ENCODE data around the gene FCSK. TPM values are rescaled to one million over a fixed set of nuclear protein-coding genes. Genes with fewer than 3 reads are reported as not detected.

The FCSK gene
- total and polyA plus RNA-seq, 4 experiments from 2014 or later, result 7.4 to 42.8 (median 26.3) TPM

GRCh38 chr16:70421473-70422311 lies 32.7 kb upstream of the FCSK start:
- DNase-seq, result no peak
- Mint-ChIP-seq H3K36me3 (peaks cover 0 to 5% of the 10 kb centered on the region in 2 donors), H3K4me3 (no peak overlapping the region), H3K9me3 (no peaks in the 10 kb centered on the region), H3K27ac (peak overlapping the region in 3 of 7 donors; percentile 36 to 68 (median 60)), H3K27me3 (no peaks in the 10 kb centered on the region), H3K4me1 (peaks cover 14 to 48% (median 39%) of the 10 kb centered on the region in 4 donors)
- intact Hi-C loops (cut with micrococcal nuclease), result no loop called here
- H3K27ac ChIP-seq (ENCODE audit: low read depth, low read length), result no peak overlapping the region
- H3K4me3 ChIP-seq (ENCODE audit: low read length in 2 of 2), result no peak overlapping the region
- H3K4me1 ChIP-seq (ENCODE audit: insufficient read depth, low read length), result peaks cover 49% of the 10 kb centered on the region
- ChIA-PET CTCF (ENCODE audit: partially characterized antibody) (interaction anchor here (1.2 kb wide), 1 partner anchor 39 kb away, joined by 3 read pairs; no protein-coding TSS in a partner anchor), POLR2A (ENCODE audit: partially characterized antibody) (interaction anchor here (1.3 kb wide), 1 partner anchor 8 kb away, joined by 4 read pairs; no protein-coding TSS in a partner anchor)
- no peaks in the 10 kb centered on the region for H3K36me3 ChIP-seq (ENCODE audit: insufficient read depth, low read length)
- no peaks in the 10 kb centered on the region for H3K27me3 ChIP-seq (ENCODE audit: insufficient read depth, low read length)
- H3K9me3 ChIP-seq (ENCODE audit: control insufficient read depth in 1 of 2, low read length in 2 of 2), result no peaks in the 10 kb centered on the region

GRCh38 chr16:70422543-70422942 lies 31.9 kb upstream of the FCSK start:
- H3K36me3 ChIP-seq (ENCODE audit: insufficient read depth, low read length), result no peaks in the 10 kb centered on the region
- H3K36me3 Mint-ChIP-seq, result peaks cover 0 to 5% of the 10 kb centered on the region in 2 donors
- peaks cover 45% of the 10 kb centered on the region for H3K4me1 ChIP-seq (ENCODE audit: insufficient read depth, low read length)
- no peaks in the 10 kb centered on the region for H3K27me3 ChIP-seq (ENCODE audit: insufficient read depth, low read length)
- no peak overlapping the region for H3K4me3 ChIP-seq (ENCODE audit: low read length in 2 of 2)
- H3K4me1 Mint-ChIP-seq, result peaks cover 16 to 51% (median 39%) of the 10 kb centered on the region in 4 donors
- H3K9me3 Mint-ChIP-seq, result no peaks in the 10 kb centered on the region
- DNase-seq, result no peak
- ChIA-PET CTCF (ENCODE audit: partially characterized antibody) (interaction anchor here (1.2 kb wide), 1 partner anchor 38 kb away, joined by 3 read pairs; no protein-coding TSS in a partner anchor), POLR2A (ENCODE audit: partially characterized antibody) (no interaction called here)
- peak overlapping the region in 2 of 7 donors; percentile 27 to 34 for H3K27ac Mint-ChIP-seq
- H3K27me3 Mint-ChIP-seq, result no peaks in the 10 kb centered on the region
- intact Hi-C loops (cut with micrococcal nuclease), result no loop called here
- no peak overlapping the region for H3K4me3 Mint-ChIP-seq
- no peaks in the 10 kb centered on the region for H3K9me3 ChIP-seq (ENCODE audit: control insufficient read depth in 1 of 2, low read length in 2 of 2)
- H3K27ac ChIP-seq (ENCODE audit: low read depth, low read length), result no peak overlapping the region

- ChIA-PET POLR2A (ENCODE audit: partially characterized antibody) (interaction anchor here (1.2 kb wide), 1 partner anchor 11 kb away, joined by 4 read pairs; the partner anchor contains the start of gene ST3GAL2), CTCF (ENCODE audit: partially characterized antibody) (no interaction called here)
- Mint-ChIP-seq H3K4me1 (peaks cover 28 to 53% (median 40%) of the 10 kb centered on the region in 4 donors), H3K9me3 (no peaks in the 10 kb centered on the region), H3K27me3 (no peaks in the 10 kb centered on the region), H3K27ac (peak overlapping the region in 3 of 7 donors; percentile 34 to 57 (median 51)), H3K4me3 (peak overlapping the region in 2 of 8 donors; percentile 5 to 26), H3K36me3 (peaks cover 0 to 5% of the 10 kb centered on the region in 2 donors)
- no peak overlapping the region for H3K4me3 ChIP-seq (ENCODE audit: low read length in 2 of 2)
- intact Hi-C loops (cut with micrococcal nuclease), result no loop called here
- peaks cover 42% of the 10 kb centered on the region for H3K4me1 ChIP-seq (ENCODE audit: insufficient read depth, low read length)
- DNase-seq, result no peak
- no peaks in the 10 kb centered on the region for H3K9me3 ChIP-seq (ENCODE audit: control insufficient read depth in 1 of 2, low read length in 2 of 2)
- no peaks in the 10 kb centered on the region for H3K36me3 ChIP-seq (ENCODE audit: insufficient read depth, low read length)
- H3K27me3 ChIP-seq (ENCODE audit: insufficient read depth, low read length), result no peaks in the 10 kb centered on the region
- H3K27ac ChIP-seq (ENCODE audit: low read depth, low read length), result no peak overlapping the region
These were observed 26.6 kb upstream of the FCSK start for GRCh38 chr16:70427786-70428177.

- H3K4me1 ChIP-seq (ENCODE audit: insufficient read depth, low read length), result peaks cover 46% of the 10 kb centered on the region
- H3K9me3 ChIP-seq (ENCODE audit: control insufficient read depth in 1 of 2, low read length in 2 of 2), result no peaks in the 10 kb centered on the region
- peaks cover 0 to 5% of the 10 kb centered on the region in 2 donors for H3K36me3 Mint-ChIP-seq
- CTCF ChIA-PET (ENCODE audit: partially characterized antibody), result no interaction called here
- POLR2A ChIA-PET (ENCODE audit: partially characterized antibody), result interaction anchor here (1.2 kb wide), 1 partner anchor 10 kb away, joined by 4 read pairs; the partner anchor contains the start of gene ST3GAL2
- peak in 1 of 5 donors; percentile 52 for DNase-seq
- H3K4me3 Mint-ChIP-seq, result peak overlapping the region in 6 of 8 donors; percentile 5 to 64 (median 30)
- no peak overlapping the region for H3K27ac ChIP-seq (ENCODE audit: low read depth, low read length)
- H3K9me3 Mint-ChIP-seq, result no peaks in the 10 kb centered on the region
- no peaks in the 10 kb centered on the region for H3K27me3 ChIP-seq (ENCODE audit: insufficient read depth, low read length)
- peak overlapping the region; percentile 18 to 89 (median 72) for H3K27ac Mint-ChIP-seq
- H3K36me3 ChIP-seq (ENCODE audit: insufficient read depth, low read length), result no peaks in the 10 kb centered on the region
- H3K4me3 ChIP-seq (ENCODE audit: low read length in 2 of 2), result no peak overlapping the region
- H3K4me1 Mint-ChIP-seq, result peaks cover 33 to 58% (median 44%) of the 10 kb centered on the region in 4 donors
- intact Hi-C loops (cut with micrococcal nuclease), result no loop called here
- no peaks in the 10 kb centered on the region for H3K27me3 Mint-ChIP-seq
These were observed 26.0 kb upstream of the FCSK start for GRCh38 chr16:70428178-70428998.

GRCh38 chr16:70429888-70430666 lies 24.3 kb upstream of the FCSK start:
- DNase-seq, result no peak
- Mint-ChIP-seq H3K4me1 (peaks cover 37 to 69% (median 56%) of the 10 kb centered on the region in 4 donors), H3K36me3 (peaks cover 0 to 8% of the 10 kb centered on the region in 2 donors), H3K27me3 (no peaks in the 10 kb centered on the region), H3K9me3 (no peaks in the 10 kb centered on the region), H3K4me3 (peak overlapping the region in 5 of 8 donors; percentile 62 to 82 (median 73)), H3K27ac (peak overlapping the region; percentile 80 to 96 (median 91))
- H3K4me1 ChIP-seq (ENCODE audit: insufficient read depth, low read length), result peaks cover 52% of the 10 kb centered on the region
- H3K27ac ChIP-seq (ENCODE audit: low read depth, low read length), result peak overlapping the region; percentile 67
- no peaks in the 10 kb centered on the region for H3K9me3 ChIP-seq (ENCODE audit: control insufficient read depth in 1 of 2, low read length in 2 of 2)
- CTCF ChIA-PET (ENCODE audit: partially characterized antibody), result no interaction called here
- POLR2A ChIA-PET (ENCODE audit: partially characterized antibody), result interaction anchor here (1.2 kb wide), 2 partner anchors 9 kb away, joined by 4 to 7 read pairs; partner anchors contain the start of gene ST3GAL2
- intact Hi-C loops (cut with micrococcal nuclease), result no loop called here
- peaks cover 4% of the 10 kb centered on the region for H3K36me3 ChIP-seq (ENCODE audit: insufficient read depth, low read length)
- no peaks in the 10 kb centered on the region for H3K27me3 ChIP-seq (ENCODE audit: insufficient read depth, low read length)
- H3K4me3 ChIP-seq (ENCODE audit: low read length in 2 of 2), result no peak overlapping the region

GRCh38 chr16:70430667-70431536 lies 23.5 kb upstream of the FCSK start:
- peaks cover 37 to 72% (median 56%) of the 10 kb centered on the region in 4 donors for H3K4me1 Mint-ChIP-seq
- peak overlapping the region; percentile 67 for H3K27ac ChIP-seq (ENCODE audit: low read depth, low read length)
- no peaks in the 10 kb centered on the region for H3K9me3 Mint-ChIP-seq
- ChIA-PET CTCF (ENCODE audit: partially characterized antibody) (interaction anchor here (0.6 to 1.1 kb wide), 2 partner anchors 45 to 50 kb away, joined by 3 to 4 read pairs; no protein-coding TSS in a partner anchor), POLR2A (ENCODE audit: partially characterized antibody) (interaction anchor here (1.2 kb wide), 1 partner anchor 10 kb away, joined by 4 read pairs; no protein-coding TSS in a partner anchor)
- intact Hi-C loops (cut with micrococcal nuclease), result no loop called here
- peaks cover 52% of the 10 kb centered on the region for H3K4me1 ChIP-seq (ENCODE audit: insufficient read depth, low read length)
- H3K27ac Mint-ChIP-seq, result peak overlapping the region; percentile 80 to 96 (median 91)
- no peaks in the 10 kb centered on the region for H3K9me3 ChIP-seq (ENCODE audit: control insufficient read depth in 1 of 2, low read length in 2 of 2)
- no peaks in the 10 kb centered on the region for H3K27me3 Mint-ChIP-seq
- H3K36me3 Mint-ChIP-seq, result peaks cover 0 to 8% of the 10 kb centered on the region in 2 donors
- peak; percentile 53 to 83 (median 62) for DNase-seq
- H3K4me3 ChIP-seq (ENCODE audit: low read length in 2 of 2), result no peak overlapping the region
- H3K36me3 ChIP-seq (ENCODE audit: insufficient read depth, low read length), result peaks cover 4% of the 10 kb centered on the region
- H3K4me3 Mint-ChIP-seq, result peak overlapping the region; percentile 45 to 82 (median 72)
- H3K27me3 ChIP-seq (ENCODE audit: insufficient read depth, low read length), result no peaks in the 10 kb centered on the region

All from CD4-positive, alpha-beta memory T cell (primary cell).